Raji (cell line): ENCODE measurements around the gene HNF4A.

Source experiments
- POLR2A ChIP-seq: IDR thresholded peaks from 2 replicates; pipeline ENCODE4 v1.6.1; 2011; ENCODE audit warnings: low read depth, low read length, control low read depth; ENCODE audit not compliant: insufficient read depth

HNF4A gene

GRCh38 chr20:44447827-44448419, 92.4 kb downstream of the HNF4A start:
- TF ChIP-seq POLR2A, result no peak

DNA sequence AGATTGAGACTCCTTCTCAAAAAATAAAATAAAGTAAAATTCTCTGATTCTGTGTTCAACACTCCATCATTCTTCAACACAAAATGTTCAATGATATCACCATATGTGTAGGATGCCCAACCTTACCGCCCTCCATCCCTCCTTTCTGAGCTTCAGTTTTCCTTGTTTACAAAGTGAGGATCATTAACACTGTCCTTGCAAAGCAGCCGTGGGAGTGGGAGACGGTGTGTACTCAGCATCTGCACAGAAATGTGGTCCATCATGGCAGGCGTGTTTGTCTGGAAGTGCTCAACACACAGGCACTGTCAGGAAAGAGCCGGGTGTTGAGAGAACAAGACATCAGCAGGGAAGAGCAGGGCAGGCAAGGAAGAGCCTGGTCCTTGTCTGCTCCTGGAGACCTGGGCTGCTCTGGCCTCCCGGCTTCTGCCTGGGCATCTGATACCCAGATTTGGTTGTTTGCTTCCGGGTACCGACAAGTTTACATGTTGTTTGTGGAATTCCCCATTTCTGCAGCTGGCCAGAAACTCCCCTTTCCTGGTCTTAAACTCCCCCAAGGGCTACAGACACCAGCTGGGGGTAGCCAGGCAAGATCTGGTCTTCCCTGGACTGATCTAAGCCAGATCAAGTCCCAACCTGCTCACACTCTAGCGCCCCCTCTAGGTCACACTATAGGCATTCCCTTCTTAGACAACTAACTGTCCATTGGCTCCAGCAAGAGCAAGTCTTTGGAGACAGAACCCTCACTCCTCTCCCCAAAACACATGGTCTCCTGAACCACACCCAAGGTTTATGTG, 93.5 kb downstream of the HNF4A start:
- no peak for TF ChIP-seq POLR2A

DNA sequence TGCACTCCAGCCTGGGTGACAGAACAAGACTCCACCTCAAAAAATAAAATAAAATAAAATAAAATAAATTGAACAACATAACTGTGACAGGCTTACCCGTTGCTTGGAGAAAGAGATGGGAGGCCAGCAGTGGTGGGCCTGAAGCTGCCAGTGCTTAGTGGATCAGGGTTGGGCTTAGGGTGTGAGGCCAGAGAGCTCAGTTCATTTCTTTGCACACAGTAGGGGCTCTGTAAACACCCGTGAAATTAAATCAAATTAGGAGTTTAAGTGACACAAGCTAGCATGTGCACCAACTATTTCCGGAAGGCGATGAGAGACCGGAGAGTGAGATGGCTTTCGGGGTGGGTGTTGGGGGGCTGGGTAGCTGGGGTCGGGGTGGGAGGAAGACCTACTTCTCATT, 94.4 kb downstream of the HNF4A start:
- no peak for TF ChIP-seq POLR2A

GRCh38 chr20:44450281-44450889, 94.9 kb downstream of the HNF4A start:
- no peak for TF ChIP-seq POLR2A

- no peak for TF ChIP-seq POLR2A
Measured at GRCh38 chr20:44450903-44451450, 95.5 kb downstream of the HNF4A start.

DNA sequence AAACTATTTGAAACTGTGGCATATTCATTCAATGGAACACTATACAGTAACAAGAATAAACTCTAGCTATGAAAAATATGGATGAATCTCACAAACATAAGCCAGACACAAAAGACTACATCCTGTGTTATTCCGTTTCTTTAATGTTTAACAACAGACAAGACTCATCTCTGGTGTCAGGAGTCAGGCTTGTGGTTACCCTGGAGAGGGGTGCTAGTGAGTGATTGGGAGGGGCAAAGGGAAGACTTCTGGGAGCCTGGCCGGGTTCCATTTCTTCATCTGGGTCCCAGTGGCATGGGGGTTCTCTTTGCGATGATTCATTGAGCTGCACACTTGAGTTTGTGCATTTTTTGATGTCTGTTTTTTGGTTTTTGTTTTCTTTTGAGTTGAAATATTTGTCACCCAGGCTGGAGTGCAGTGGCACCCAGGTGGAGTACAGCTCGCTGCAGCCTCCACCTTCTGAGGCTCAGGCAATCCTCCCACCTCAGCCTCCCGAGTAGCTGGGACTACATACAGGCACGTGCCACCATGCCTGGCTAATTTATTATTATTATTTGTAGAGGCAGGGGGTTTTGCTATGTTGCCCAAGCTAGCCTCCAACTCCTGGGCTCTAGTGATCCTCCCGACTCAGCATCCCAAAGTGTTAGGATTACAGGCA, 98.9 kb downstream of the HNF4A start:
- TF ChIP-seq POLR2A, result no peak

DNA sequence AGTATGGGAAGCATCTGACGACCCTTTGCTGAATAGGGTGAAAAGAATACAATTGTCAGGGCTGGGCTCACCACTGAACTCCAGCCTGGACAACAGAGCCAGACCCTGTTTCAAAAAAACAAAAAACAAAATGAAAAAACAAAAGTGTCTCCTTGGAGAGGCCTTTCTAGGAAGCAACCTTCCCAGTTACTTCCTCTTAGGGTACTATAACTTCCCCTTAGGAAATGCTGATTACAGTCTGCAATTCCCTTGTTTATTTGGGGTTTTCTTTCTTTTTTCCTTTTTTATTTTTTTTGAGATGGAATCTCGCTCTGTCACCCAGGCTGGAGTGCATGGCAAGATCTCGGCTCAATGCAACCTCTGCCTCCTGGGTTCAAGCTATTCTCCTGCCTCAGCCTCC, 99.6 kb downstream of the HNF4A start:
- TF ChIP-seq POLR2A, result no peak

- no peak for TF ChIP-seq POLR2A
Measured at GRCh38 chr20:44456611-44457010, 101.1 kb downstream of the HNF4A start.

GRCh38 chr20:44457016-44457415, 101.5 kb downstream of the HNF4A start:
- TF ChIP-seq POLR2A, result no peak

- no peak for TF ChIP-seq POLR2A
Measured at GRCh38 chr20:44459271-44459670, 103.8 kb downstream of the HNF4A start.

DNA sequence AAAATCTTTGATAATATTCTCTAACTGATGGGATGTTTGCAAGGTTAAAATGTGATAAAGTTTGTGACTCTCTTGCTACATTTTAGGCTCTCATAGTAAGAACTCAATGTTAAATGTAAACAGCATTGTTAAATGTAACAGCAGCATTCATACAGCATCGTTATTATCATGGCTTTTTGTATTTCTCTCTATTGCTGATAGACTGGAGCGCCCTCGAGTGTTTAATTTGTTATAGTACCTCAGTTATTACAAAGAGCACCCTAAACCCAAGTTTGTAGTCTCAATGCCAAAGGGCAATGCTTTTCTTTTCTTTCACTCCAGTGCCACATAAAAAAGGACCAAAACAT, 105.3 kb downstream of the HNF4A start:
- TF ChIP-seq POLR2A, result no peak

- no peak for TF ChIP-seq POLR2A
Measured at GRCh38 chr20:44461142-44461802, 105.8 kb downstream of the HNF4A start.

- TF ChIP-seq POLR2A, result no peak
Measured at GRCh38 chr20:44461803-44462174, 106.3 kb downstream of the HNF4A start.

GRCh38 chr20:44463466-44463865, 108.0 kb downstream of the HNF4A start:
- TF ChIP-seq POLR2A, result no peak

- no peak for TF ChIP-seq POLR2A
Measured at GRCh38 chr20:44464514-44464913, 109.0 kb downstream of the HNF4A start.
